Measurements from ENCODE around the gene SIGLEC1. TPM values are rescaled to one million over a fixed set of nuclear protein-coding genes. Genes with fewer than 3 reads are reported as not detected.

SIGLEC1 gene
- total RNA-seq, 1 experiment from 2014 or later, result 0.17 TPM

GRCh38 chr20:3738111-3739053, 26.0 kb upstream of the SIGLEC1 start:
- no peaks in the 10 kb centered on the region for H3K36me3 ChIP-seq (ENCODE audit: control insufficient read depth in 1 of 2, insufficient read depth in 2 of 2, low read length in 2 of 2)
- TF ChIP-seq ZFX (IDR thresholded peaks at IDR 0.05), result no peak
- no peak for TF ChIP-seq TCF7L2 (IDR thresholded peaks at IDR 0.05; ENCODE audit: borderline replicate concordance, extremely low read depth, insufficient read depth, insufficient read length)
- no peak for TF ChIP-seq REST (IDR thresholded peaks at IDR 0.05; ENCODE audit: low read depth)
- TF ChIP-seq POLR2A (IDR thresholded peaks at IDR 0.05; ENCODE audit: borderline replicate concordance, extremely low read depth, insufficient read depth, insufficient read length), result no peak
- no peak for TF ChIP-seq MAX (IDR thresholded peaks at IDR 0.05)
- no peak for TF ChIP-seq ZNF274 (IDR thresholded peaks at IDR 0.05; ENCODE audit: low read depth, low read length)
- no peak for TF ChIP-seq SRF (IDR thresholded peaks at IDR 0.05; ENCODE audit: low read depth)
- no peak for TF ChIP-seq CBX3 (IDR thresholded peaks at IDR 0.05; ENCODE audit: low read depth)
- TF ChIP-seq YY1 (IDR thresholded peaks at IDR 0.05; ENCODE audit: extremely low read depth, insufficient replicate concordance, low read depth, low read length), result no peak
- no peak for TF ChIP-seq CTCF (IDR thresholded peaks at IDR 0.05 in 2 of 3, conservative IDR thresholded peaks at IDR 0.05 in 1 of 3; ENCODE audit: borderline replicate concordance in 1 of 3, insufficient read depth in 1 of 3, low read depth in 2 of 3, low read length in 2 of 3)
- no peak for TF ChIP-seq RAD21 (IDR thresholded peaks at IDR 0.05; ENCODE audit: low read depth)
- TF ChIP-seq JUND (IDR thresholded peaks at IDR 0.05), result no peak
- no peak for TF ChIP-seq EZH2 (IDR thresholded peaks at IDR 0.05)
- TF ChIP-seq POLR2AphosphoS5 (IDR thresholded peaks at IDR 0.05; ENCODE audit: low read depth, low read length), result no peak
- no peak for TF ChIP-seq ZBTB33 (IDR thresholded peaks at IDR 0.05; ENCODE audit: extremely low read depth, insufficient replicate concordance, low read length)
- TF ChIP-seq ELF1 (IDR thresholded peaks at IDR 0.05; ENCODE audit: borderline replicate concordance, low read depth), result no peak
- no peak for TF ChIP-seq FOSL1 (IDR thresholded peaks at IDR 0.05; ENCODE audit: low read depth)
- no peak for TF ChIP-seq SIN3A (IDR thresholded peaks at IDR 0.05; ENCODE audit: low read depth)
- H3K9ac ChIP-seq (ENCODE audit: low read length), result no peak overlapping the region
- CTCF ChIA-PET, result no interaction called here
- DNase-seq (ENCODE audit: low read depth, low spot score), result no peak
- intact Hi-C loops (cut with micrococcal nuclease), result no loop called here
- no peaks in the 10 kb centered on the region for H4K20me1 ChIP-seq (ENCODE audit: insufficient read depth)
- H3K27ac ChIP-seq (ENCODE audit: low read depth, low read length), result no peak overlapping the region
- H3K9me3 ChIP-seq (ENCODE audit: control insufficient read depth in 1 of 2, insufficient read depth in 1 of 2, low read depth in 1 of 2, low read length in 2 of 2), result no peaks in the 10 kb centered on the region
- RAD21 ChIA-PET (ENCODE audit: low non-redundant PET in 1 of 2, low total read pairs in 2 of 2, uncharacterized antibody in 2 of 2, unreplicated experiment in 2 of 2), result no interaction called here
- no TSS peak for BruUV-seq (replicated peaks)
- no peak overlapping the region for H3K4me2 ChIP-seq (ENCODE audit: low read length)
- H3K9me2 ChIP-seq (ENCODE audit: insufficient read depth), result no peaks in the 10 kb centered on the region
- no peaks in the 10 kb centered on the region for H3K79me2 ChIP-seq (ENCODE audit: insufficient read depth, low read length)
- no peak for ATAC-seq
- no peak overlapping the region for H3K4me3 ChIP-seq (replicated peaks in 1 of 2; ENCODE audit: low read depth in 1 of 2, low read length in 2 of 2)
- H2AFZ ChIP-seq (ENCODE audit: low read depth, low read length, poor library complexity, severe bottlenecking), result no peak overlapping the region
- peaks cover 3 to 11% of the 10 kb centered on the region in 2 experiments for H3K4me1 ChIP-seq (ENCODE audit: control insufficient read depth in 1 of 2, insufficient read depth in 2 of 2, low read length in 2 of 2)
- POLR2A ChIA-PET, result no interaction called here
- H3K27me3 ChIP-seq (ENCODE audit: insufficient read depth, low read length), result no peaks in the 10 kb centered on the region
